ENCODE results near the gene NFX1.

DNA sequence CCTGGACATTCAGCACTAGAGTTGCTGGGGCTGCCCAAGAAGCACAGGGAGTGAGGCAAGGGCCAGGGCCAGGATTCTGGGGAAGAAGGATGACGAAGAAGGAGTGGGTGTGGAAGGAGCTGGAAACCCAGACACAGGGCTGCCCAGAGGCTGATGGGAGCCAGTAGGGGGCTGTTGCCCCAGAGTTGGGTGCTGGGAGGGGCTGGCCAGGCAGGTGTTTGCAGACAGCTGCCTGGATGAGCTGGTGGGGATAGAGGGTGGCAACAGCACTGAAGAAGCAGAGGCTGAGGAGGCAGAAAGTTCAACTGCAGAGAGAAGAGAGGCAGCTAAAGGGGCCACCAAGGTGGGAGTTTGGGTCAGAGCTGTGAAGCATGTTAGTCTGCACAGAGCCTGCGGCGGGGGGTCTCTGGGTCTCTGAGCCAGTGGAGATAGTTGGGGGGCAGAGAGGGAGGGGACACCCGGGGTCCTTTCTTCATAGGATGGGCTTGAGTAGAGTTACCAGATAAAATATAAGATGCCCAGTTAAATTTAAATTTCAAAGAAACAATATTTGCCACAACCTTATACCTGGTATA lies 114.6 kb downstream of the NFX1 start:
- TF ChIP-seq, protein P1, sequence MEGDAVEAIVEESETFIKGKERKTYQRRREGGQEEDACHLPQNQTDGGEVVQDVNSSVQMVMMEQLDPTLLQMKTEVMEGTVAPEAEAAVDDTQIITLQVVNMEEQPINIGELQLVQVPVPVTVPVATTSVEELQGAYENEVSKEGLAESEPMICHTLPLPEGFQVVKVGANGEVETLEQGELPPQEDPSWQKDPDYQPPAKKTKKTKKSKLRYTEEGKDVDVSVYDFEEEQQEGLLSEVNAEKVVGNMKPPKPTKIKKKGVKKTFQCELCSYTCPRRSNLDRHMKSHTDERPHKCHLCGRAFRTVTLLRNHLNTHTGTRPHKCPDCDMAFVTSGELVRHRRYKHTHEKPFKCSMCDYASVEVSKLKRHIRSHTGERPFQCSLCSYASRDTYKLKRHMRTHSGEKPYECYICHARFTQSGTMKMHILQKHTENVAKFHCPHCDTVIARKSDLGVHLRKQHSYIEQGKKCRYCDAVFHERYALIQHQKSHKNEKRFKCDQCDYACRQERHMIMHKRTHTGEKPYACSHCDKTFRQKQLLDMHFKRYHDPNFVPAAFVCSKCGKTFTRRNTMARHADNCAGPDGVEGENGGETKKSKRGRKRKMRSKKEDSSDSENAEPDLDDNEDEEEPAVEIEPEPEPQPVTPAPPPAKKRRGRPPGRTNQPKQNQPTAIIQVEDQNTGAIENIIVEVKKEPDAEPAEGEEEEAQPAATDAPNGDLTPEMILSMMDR (IDR thresholded peaks at IDR 0.05; ENCODE audit: poor library complexity): no peak
- TF ChIP-seq EZH2 (IDR thresholded peaks at IDR 0.05; ENCODE audit: borderline replicate concordance) (no peak), EZH2phosphoT487 (IDR thresholded peaks at IDR 0.05; ENCODE audit: low read depth, severe bottlenecking, unreplicated experiment) (no peak)

Measured in hepatocyte (in vitro differentiated cells).